Measurements from ENCODE around the gene CDK6.
"Not testable (repeated sequence)": the region's sequence is repeated elsewhere in the genome, so short reads cannot be mapped to it uniquely, and the experiment has no call there.

CDK6 gene

GRCh38 chr7:92757311-92757910 is 79.0 kb downstream of the CDK6 start:
- not testable (repeated sequence) for DNase-seq

DNA sequence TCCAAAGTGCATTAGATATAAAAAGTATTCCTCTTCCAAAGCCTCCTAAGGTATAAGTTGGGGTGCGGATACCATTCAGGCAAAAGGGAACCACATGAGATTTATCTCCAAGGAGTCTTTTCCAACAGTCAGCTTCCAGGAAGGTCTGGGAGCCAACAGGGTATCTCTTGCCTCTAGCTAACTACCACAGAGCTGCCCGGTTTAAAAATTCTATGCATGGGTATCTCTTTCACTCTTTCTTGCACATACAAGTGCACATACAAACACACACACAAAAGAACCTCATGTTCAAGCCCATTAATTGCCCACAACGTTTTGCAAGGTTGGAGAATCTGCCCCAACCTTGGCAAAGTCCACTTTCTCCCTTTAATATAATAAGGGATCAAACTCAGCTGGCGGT is 80.7 kb downstream of the CDK6 start:
- DNase-seq, result no peak

DNA sequence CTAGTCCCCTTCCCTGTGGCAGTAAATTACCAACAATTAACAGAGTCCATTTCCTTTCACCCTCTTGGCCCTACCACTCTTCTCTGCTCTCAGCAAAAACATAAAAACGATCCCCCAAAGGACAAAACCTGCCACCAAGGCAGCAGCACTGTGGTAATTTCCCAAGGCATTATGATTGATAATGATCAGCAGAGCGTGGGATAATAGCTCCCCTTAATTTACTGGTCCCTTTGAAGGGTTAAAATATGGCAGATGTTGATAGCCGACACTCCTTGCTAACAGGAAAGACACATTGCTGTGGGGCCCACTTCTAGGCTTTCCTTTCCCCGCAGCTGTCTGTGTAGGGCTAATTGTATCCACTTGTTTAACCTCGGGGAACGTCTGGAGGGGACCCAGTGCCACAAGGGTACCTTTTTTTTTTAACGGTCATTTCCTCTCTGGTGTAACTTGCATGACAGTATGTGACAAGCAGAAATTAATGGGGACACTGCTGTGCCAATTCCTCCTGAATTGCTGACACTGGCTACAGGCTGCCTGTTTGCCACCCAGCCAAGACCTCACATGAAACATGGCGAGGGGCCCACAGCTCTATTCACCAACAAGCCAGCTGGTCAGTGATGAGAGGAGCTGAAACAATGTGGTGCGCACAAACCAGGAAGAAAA is 81.3 kb downstream of the CDK6 start:
- DNase-seq, result no peak

- DNase-seq, result no peak
Observed at GRCh38 chr7:92753614-92754013, 82.8 kb downstream of the CDK6 start.

DNA sequence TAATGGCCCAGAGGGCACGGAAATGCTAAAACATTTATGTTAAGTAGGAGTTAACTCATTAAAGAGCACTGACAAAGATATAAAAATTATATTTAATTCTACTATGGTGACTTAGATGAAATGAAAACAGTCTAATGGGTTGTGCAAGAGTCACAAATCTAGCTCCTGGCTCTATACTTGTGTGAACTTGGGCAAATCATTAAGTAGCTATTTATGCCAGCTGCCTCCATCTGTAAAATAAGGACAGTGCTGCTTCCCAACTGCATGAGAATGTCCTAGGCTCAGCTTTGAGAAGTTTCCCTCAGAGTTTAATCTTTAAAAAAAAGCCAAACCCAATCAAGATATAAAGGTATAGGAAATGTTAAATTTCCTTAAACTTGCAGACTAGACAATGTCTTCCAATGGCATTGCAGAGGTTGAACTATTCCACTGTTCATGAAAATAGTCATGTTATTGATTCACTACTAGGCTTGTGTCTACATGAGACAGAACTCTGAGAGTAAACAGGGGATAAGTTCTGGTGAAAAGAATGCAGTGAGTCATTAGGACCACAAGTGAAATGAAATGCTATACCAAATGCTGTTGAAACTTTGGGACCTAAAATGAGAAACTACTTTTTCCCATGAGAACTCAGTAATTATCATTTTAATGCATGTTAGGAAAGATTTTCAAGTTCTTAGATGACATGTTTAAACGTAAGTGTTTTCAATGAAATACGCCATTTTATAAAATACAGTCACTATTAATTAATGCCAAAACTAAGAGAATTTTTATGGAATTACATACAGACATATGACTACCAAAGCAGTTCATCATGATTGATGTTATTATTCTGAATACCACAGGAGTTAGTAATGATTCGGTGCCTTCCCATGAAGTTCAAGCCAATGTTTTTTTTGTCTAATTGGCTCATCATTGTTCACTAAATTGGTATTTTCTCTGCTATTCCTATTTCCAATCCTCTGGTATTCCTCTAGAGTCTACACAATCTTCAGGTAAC is 84.2 kb downstream of the CDK6 start:
- DNase-seq, result no peak

- no peak for DNase-seq
Observed at GRCh38 chr7:92750946-92751345, 85.4 kb downstream of the CDK6 start.

- DNase-seq, result no peak
Observed at GRCh38 chr7:92750447-92750839, 85.9 kb downstream of the CDK6 start.

- no peak for DNase-seq
Observed at GRCh38 chr7:92749832-92750446, 86.4 kb downstream of the CDK6 start.

- DNase-seq, result no peak
Observed at GRCh38 chr7:92749327-92749755, 87.0 kb downstream of the CDK6 start.

- DNase-seq, result no peak
Observed at GRCh38 chr7:92748495-92748894, 87.9 kb downstream of the CDK6 start.

DNA sequence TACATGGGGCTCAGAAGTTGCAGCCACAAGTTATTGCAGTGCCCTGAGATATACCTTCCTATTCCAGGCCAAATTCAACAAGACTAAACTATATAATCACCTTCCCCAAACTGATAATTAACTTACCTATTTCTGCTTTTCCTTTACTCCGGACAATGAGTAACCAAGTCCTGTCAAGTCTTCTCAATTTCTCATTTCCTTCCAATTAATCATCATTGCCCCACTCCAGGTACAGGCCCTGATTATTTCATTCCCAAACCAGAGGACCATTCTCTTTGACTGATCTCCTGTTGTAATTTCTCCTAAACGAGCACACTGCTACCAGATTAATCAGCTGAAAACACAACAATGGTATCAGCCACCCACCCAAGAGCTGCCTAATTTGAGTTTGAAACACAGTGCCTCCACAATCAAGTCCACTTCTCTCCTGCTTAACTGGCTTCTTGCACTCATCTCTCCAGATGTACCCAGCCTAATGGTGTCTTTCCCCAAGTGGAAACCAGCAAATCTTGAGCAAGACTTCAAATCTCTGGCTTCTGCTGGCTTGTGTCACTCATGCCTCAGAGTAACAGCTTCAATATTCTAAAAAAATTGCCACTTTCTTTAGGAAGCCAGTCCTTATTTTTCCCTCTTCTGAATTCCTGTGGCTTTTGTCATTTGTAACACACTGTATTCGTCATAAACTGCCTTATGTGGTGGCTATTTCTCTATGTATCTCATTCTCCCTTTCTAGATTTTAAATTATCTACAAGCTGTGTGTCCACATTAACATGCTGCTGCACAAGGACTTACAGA is 89.1 kb downstream of the CDK6 start:
- no peak for DNase-seq

- DNase-seq, result no peak
Observed at GRCh38 chr7:92745241-92745640, 91.1 kb downstream of the CDK6 start.

DNA sequence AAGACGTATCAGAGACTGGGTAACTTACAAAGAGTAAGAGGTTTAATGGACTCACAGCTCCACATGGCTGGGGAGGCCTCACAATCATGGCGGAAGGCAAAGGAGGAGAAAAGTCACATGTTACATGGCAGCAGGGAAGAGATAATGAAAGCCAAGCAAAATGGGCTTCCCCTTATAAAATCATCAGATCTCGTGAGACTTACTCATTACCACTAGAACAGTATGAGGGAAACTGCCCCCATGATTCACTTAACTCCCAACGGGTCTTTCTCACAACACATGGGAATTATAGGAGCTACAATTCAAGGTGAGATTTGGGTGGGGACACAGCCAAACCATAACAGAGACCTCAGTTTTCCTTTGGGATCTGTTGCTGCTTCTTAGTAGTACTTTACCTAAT is 92.2 kb downstream of the CDK6 start:
- not testable (repeated sequence) for DNase-seq

- no peak for DNase-seq
Observed at GRCh38 chr7:92742186-92742585, 94.2 kb downstream of the CDK6 start.

DNA sequence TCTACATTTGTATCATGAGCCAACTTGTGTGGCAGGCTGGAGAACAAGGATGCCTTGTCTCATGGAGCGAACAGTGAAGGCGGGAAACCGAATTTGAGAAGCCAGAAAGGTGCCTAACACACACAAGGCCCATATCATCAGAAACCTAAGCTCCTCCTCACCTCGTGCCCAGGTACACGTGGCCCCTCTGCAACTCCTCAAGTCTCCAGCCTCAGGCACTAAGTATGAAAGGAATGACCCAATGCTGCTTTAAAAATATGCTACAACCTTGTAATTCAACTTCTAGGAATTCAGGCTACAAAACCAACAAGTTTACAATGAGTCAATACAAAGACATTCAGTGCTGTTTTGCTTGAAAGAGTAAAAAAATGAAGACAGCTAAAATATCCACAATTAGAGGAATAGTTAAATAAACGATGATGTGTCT is 95.7 kb downstream of the CDK6 start:
- DNase-seq, result no peak

DNA sequence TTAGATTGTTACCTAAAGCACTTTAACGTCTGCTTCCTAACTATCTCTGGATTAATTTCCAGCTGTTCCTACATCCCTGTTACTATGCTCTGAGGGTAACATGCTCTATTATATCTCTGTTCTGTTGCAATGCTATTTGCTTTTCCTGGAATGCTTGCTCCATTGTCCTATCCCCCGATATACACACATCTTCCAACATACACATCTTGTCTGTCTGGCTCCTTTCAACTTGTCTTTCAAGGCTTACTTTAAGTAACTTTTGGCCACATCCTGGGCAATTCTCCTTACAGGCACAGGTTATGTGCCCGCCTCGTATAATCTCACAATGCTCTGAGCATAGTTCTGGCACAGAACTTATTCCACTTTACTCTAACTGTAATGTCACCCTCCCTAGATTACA is 96.2 kb downstream of the CDK6 start:
- no peak for DNase-seq

GRCh38 chr7:92739091-92739490 is 97.3 kb downstream of the CDK6 start:
- no peak for DNase-seq

GRCh38 chr7:92737706-92738105 is 98.7 kb downstream of the CDK6 start:
- DNase-seq, result no peak

DNA sequence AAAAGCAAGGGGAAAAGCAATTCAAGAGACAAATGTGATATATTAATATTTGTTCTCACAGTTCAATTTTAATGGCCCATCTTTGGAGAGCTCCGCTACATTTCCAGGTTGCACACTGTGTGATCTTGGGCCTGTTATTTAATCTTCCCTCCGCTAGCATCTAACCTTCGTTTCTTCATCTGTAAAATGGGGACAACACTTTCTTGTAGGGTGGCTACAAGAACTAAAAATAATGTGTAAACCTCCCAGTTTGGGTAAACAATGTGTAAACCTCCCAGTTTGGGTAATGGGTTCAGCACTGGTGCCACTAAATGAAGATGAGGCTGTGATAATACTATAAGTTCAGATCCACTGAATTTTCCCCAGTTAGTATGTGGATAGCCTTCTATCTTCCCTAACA is 99.5 kb downstream of the CDK6 start:
- DNase-seq, result no peak

- DNase-seq, result no peak
Observed at GRCh38 chr7:92735707-92736106, 100.7 kb downstream of the CDK6 start.

GRCh38 chr7:92732316-92733036 is 103.9 kb downstream of the CDK6 start:
- DNase-seq, result no peak
